ENCODE measurements around the gene ELP2. TPM values are rescaled to one million over a fixed set of nuclear protein-coding genes. Genes with fewer than 3 reads are reported as not detected.
A peak's percentile ranks its signal among the peaks of the same experiment; 100 is the strongest.

Gene ELP2
- total and polyA plus RNA-seq, 2 experiments from 2014 or later: 54.3 to 63.8 TPM

DNA sequence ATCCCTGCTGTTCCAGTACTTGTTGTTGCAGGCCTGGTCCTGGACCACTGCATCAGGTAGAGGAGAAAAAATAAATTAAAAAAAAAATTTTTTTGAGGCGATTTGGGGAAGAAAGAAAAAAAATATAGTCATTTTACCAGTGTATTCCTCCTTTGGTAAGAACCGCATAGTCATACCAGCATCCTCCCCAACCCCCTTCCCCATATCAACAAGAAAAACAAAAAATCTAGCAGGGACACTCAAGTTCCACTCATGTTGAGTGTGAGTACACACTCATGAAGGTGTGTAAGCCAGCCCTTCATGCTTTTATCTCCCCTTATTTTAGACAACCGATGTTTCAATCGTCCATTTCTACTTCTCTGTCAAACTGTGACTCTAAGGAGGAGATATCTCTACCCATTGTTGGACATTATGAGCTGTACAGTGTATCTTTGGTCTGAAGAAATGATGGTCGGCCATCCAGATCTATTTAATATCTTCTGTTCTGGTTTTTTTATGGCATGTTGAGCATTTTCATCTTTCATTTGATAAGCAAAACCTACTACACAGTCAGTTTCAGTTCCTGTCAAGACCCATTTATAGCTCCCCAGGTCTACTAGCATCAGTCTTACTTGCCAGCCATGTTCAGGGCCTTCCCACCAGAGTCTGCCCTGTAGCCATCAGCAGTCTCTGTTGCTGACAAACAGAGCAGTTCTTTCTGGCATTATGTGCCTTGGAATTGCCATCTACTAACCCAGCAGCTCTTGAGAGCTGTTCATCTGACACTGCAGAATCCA is 20.0 kb downstream of the ELP2 start:
- H3K4me3 ChIP-seq: no peak overlapping the region
- no peaks in the 10 kb centered on the region for H4K20me1 ChIP-seq (ENCODE audit: insufficient read depth, poor library complexity, severe bottlenecking)
- H3K27ac ChIP-seq: no peak overlapping the region
- no peak overlapping the region for H2AFZ ChIP-seq
- no peak for TF ChIP-seq EZH2 (IDR thresholded peaks at IDR 0.05; ENCODE audit: borderline replicate concordance)
- TF ChIP-seq EZH2phosphoT487 (IDR thresholded peaks at IDR 0.05; ENCODE audit: low read depth, severe bottlenecking, unreplicated experiment): no peak
- TF ChIP-seq, protein P1, sequence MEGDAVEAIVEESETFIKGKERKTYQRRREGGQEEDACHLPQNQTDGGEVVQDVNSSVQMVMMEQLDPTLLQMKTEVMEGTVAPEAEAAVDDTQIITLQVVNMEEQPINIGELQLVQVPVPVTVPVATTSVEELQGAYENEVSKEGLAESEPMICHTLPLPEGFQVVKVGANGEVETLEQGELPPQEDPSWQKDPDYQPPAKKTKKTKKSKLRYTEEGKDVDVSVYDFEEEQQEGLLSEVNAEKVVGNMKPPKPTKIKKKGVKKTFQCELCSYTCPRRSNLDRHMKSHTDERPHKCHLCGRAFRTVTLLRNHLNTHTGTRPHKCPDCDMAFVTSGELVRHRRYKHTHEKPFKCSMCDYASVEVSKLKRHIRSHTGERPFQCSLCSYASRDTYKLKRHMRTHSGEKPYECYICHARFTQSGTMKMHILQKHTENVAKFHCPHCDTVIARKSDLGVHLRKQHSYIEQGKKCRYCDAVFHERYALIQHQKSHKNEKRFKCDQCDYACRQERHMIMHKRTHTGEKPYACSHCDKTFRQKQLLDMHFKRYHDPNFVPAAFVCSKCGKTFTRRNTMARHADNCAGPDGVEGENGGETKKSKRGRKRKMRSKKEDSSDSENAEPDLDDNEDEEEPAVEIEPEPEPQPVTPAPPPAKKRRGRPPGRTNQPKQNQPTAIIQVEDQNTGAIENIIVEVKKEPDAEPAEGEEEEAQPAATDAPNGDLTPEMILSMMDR (IDR thresholded peaks at IDR 0.05; ENCODE audit: poor library complexity): no peak
- no peaks in the 10 kb centered on the region for H3K4me1 ChIP-seq (ENCODE audit: insufficient read depth)
- DNase-seq (ENCODE audit: low spot score): no peak
- no peak overlapping the region for H3K4me2 ChIP-seq
- no peaks in the 10 kb centered on the region for H3K79me2 ChIP-seq
- WGBS (ENCODE audit: low lambda C conversion rate, missing lambda C conversion rate): 98% methylated on average over 5 of the region's 5 CpGs
- H3K9me2 ChIP-seq (replicated peaks; ENCODE audit: insufficient read depth): no peaks in the 10 kb centered on the region
- no peaks in the 10 kb centered on the region for H3K27me3 ChIP-seq
- no peaks in the 10 kb centered on the region for H3K36me3 ChIP-seq (replicated peaks; ENCODE audit: insufficient read depth, low read depth)
- H3K9me3 ChIP-seq (ENCODE audit: low read depth): no peaks in the 10 kb centered on the region

DNA sequence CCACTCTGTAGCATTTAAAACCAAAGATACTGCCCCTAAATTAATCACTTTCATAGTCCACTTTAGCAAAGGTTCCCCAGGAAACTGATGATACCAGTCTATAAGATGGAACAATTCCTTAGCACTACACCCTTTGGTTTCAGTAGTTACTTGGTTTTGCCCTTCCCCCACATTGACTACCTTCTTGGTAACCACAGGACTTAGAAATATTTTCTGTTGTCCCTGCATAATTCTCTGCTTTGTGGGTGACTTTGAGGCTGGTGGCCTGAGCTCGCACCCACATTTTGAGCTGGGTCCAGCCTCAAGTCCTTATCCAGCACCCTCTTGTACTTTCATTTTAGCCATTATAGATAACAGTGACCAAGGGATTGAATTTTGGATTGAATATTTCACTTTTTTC is 23.1 kb downstream of the ELP2 start:
- Histone ChIP-seq H3K79me2 (no peaks in the 10 kb centered on the region), H3K36me3 (replicated peaks; ENCODE audit: insufficient read depth, low read depth) (no peaks in the 10 kb centered on the region), H3K4me3 (no peak overlapping the region), H3K9me2 (replicated peaks; ENCODE audit: insufficient read depth) (no peaks in the 10 kb centered on the region), H3K9me3 (ENCODE audit: low read depth) (no peaks in the 10 kb centered on the region), H3K27me3 (no peaks in the 10 kb centered on the region), H3K27ac (peak overlapping the region; percentile 92), H2AFZ (no peak overlapping the region), H3K4me2 (no peak overlapping the region), H3K4me1 (ENCODE audit: insufficient read depth) (no peaks in the 10 kb centered on the region), H4K20me1 (ENCODE audit: insufficient read depth, poor library complexity, severe bottlenecking) (no peaks in the 10 kb centered on the region)
- DNase-seq (ENCODE audit: low spot score): no peak
- WGBS (ENCODE audit: low lambda C conversion rate, missing lambda C conversion rate): 100% methylated on average over 1 of the region's 1 CpG
- no peak for TF ChIP-seq EZH2phosphoT487 (IDR thresholded peaks at IDR 0.05; ENCODE audit: low read depth, severe bottlenecking, unreplicated experiment)
- no peak for TF ChIP-seq EZH2 (IDR thresholded peaks at IDR 0.05; ENCODE audit: borderline replicate concordance)
- TF ChIP-seq, protein P1 (IDR thresholded peaks at IDR 0.05; ENCODE audit: poor library complexity): no peak

DNA sequence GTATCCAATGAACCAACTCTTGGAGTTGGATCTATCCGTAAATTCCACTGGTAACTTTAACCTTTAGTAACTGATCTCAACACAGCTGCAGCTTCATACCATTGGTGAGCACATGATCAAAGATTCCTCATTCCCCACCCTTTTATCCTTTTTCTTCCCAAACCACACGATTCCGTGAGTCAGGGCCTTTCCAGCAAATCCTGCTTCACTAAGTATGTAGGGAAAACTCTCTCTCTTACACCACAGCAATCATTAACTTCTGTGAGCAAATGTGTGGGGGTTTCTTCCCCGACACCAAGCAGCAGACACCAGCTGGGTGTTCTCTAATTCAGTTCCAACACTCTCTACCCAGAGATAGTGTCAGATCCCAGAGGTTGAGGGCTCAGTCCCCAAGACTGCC is 23.5 kb downstream of the ELP2 start:
- WGBS (ENCODE audit: low lambda C conversion rate, missing lambda C conversion rate): 64% methylated on average over 4 of the region's 4 CpGs
- no peaks in the 10 kb centered on the region for H3K27me3 ChIP-seq
- no peak overlapping the region for H3K4me3 ChIP-seq
- TF ChIP-seq EZH2 (IDR thresholded peaks at IDR 0.05; ENCODE audit: borderline replicate concordance): no peak
- TF ChIP-seq EZH2phosphoT487 (IDR thresholded peaks at IDR 0.05; ENCODE audit: low read depth, severe bottlenecking, unreplicated experiment): no peak
- TF ChIP-seq, protein P1 (IDR thresholded peaks at IDR 0.05; ENCODE audit: poor library complexity): no peak
- no peaks in the 10 kb centered on the region for H3K79me2 ChIP-seq
- no peak overlapping the region for H2AFZ ChIP-seq
- H3K4me2 ChIP-seq: peak overlapping the region; percentile 55
- no peaks in the 10 kb centered on the region for H4K20me1 ChIP-seq (ENCODE audit: insufficient read depth, poor library complexity, severe bottlenecking)
- no peaks in the 10 kb centered on the region for H3K9me3 ChIP-seq (ENCODE audit: low read depth)
- peaks cover 3% of the 10 kb centered on the region for H3K4me1 ChIP-seq (ENCODE audit: insufficient read depth)
- H3K27ac ChIP-seq: peak overlapping the region; percentile 92
- DNase-seq (ENCODE audit: low spot score): peak; percentile 50
- H3K36me3 ChIP-seq (replicated peaks; ENCODE audit: insufficient read depth, low read depth): no peaks in the 10 kb centered on the region
- H3K9me2 ChIP-seq (replicated peaks; ENCODE audit: insufficient read depth): no peaks in the 10 kb centered on the region

All from hepatocyte (in vitro differentiated cells).